ENCODE results near the gene HCN1. TPM values are rescaled to one million over a fixed set of nuclear protein-coding genes. Genes with fewer than 3 reads are reported as not detected.
A peak's percentile ranks its signal among the peaks of the same experiment; 100 is the strongest.
"Not testable (repeated sequence)": the region's sequence is repeated elsewhere in the genome, so short reads cannot be mapped to it uniquely, and the experiment has no call there.

Gene HCN1
- total RNA-seq, 1 donor from 2014 or later, result 1.7 TPM

DNA sequence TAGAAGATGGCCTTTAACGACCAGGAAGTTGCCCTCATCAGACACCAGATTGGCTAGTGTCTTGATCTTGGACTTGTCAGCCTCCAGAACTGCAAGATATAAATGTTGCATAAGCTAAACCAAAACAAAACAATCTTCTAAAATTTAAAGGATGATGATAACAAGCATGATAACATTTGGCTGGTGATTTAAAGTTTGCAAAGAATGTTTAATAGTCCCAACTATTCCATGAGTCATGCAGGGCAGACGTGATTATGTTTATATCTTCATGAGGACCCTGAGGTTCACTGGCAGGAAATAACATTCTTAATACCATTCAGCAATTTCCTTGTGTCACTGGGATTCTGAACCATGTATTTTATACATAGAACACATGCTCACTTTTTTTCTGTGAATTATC, 319.8 kb downstream of the HCN1 start:
- Mint-ChIP-seq H3K4me3 (no peak overlapping the region), H3K4me1 (ENCODE audit: unreplicated experiment) (no peaks in the 10 kb centered on the region), H3K27ac (no peak overlapping the region), H3K27me3 (peaks cover under 1% of the 10 kb centered on the region), H3K36me3 (no peaks in the 10 kb centered on the region), H3K9me3 (no peaks in the 10 kb centered on the region)
- TF ChIP-seq, protein P1, sequence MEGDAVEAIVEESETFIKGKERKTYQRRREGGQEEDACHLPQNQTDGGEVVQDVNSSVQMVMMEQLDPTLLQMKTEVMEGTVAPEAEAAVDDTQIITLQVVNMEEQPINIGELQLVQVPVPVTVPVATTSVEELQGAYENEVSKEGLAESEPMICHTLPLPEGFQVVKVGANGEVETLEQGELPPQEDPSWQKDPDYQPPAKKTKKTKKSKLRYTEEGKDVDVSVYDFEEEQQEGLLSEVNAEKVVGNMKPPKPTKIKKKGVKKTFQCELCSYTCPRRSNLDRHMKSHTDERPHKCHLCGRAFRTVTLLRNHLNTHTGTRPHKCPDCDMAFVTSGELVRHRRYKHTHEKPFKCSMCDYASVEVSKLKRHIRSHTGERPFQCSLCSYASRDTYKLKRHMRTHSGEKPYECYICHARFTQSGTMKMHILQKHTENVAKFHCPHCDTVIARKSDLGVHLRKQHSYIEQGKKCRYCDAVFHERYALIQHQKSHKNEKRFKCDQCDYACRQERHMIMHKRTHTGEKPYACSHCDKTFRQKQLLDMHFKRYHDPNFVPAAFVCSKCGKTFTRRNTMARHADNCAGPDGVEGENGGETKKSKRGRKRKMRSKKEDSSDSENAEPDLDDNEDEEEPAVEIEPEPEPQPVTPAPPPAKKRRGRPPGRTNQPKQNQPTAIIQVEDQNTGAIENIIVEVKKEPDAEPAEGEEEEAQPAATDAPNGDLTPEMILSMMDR (conservative IDR thresholded peaks at IDR 0.05), result no peak
- no peak for DNase-seq (ENCODE audit: extremely low spot score, unreplicated experiment)

DNA sequence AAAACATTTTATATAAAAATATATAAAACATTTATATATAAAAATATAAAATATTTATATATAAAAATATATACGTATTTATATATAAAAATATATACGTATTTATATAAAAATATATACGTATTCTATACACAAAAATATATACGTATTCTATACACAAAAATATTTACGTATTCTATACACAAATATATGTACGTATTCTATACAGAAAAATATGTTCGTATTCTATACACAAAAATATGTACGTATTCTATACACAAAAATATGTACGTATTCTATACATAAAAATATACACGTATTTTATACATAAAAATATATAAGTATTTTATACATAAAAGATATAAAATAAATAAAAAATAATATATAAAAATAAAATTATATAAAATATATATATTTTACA, 323.6 kb downstream of the HCN1 start:
- no peaks in the 10 kb centered on the region for H3K4me1 Mint-ChIP-seq (ENCODE audit: unreplicated experiment)
- no peak for DNase-seq (ENCODE audit: extremely low spot score, unreplicated experiment)
- TF ChIP-seq, protein P1 (conservative IDR thresholded peaks at IDR 0.05), result no peak
- no peak overlapping the region for H3K4me3 Mint-ChIP-seq
- H3K36me3 Mint-ChIP-seq, result no peaks in the 10 kb centered on the region
- H3K27me3 Mint-ChIP-seq, result no peaks in the 10 kb centered on the region
- H3K9me3 Mint-ChIP-seq, result no peaks in the 10 kb centered on the region
- H3K27ac Mint-ChIP-seq, result no peak overlapping the region

DNA sequence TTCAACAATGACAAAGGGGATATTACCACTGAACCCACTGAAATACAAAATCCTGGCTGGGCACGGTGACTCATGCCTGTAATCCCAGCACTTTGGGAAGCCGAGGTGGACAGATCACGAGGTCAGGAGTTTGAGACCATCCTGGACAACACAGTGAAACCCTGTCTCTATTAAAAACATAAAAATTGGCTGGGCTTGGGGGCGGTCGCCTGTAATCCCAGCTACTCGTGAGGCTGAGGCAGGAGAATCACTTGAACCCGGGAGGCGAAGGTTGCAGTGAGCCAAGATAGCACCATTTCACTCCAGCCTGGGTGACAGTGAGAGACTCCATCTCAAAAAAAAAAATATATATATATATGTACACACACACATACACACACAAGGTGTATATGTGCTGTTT, 324.8 kb downstream of the HCN1 start:
- H3K36me3 Mint-ChIP-seq; DNase-seq (ENCODE audit: extremely low spot score, unreplicated experiment); H3K4me1 Mint-ChIP-seq (ENCODE audit: unreplicated experiment); H3K27ac Mint-ChIP-seq; H3K27me3 Mint-ChIP-seq; H3K4me3 Mint-ChIP-seq; H3K9me3 Mint-ChIP-seq: not testable (repeated sequence)

DNA sequence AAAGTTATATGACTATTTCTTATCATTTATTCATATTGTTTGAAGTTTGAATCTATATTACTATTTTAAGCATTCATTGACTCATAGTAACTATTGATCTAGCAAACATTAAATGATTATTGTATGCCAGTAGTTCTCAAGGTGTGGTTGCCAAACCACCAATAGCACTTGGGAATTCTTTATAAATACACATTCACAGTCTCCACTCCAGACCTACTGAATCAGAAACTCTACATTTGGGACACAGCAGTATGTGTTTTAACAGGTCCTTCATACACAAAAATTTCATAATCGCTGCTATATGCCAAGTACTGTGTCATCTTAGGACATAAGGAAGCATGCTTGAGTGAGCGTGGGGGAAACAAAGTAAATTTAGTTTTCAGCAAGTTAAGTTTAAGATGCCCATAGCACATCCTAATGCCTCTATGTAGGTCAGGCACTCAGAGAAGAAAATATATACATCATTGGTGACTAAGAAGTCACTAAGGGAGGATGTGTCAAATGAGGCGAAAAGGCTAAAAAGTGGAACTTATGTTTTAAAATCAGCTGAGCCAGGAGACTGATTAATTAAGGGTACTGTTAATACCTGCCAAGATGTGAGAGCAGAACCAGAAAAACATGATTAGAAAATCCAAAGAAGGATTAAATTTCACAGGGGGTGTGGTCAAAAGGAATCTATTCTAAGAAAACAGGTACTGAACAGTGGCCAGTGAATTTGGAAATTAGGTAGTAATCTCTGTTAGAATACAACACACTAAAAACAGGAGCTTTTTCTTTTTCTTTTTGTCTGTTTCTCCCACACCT, 340.8 kb downstream of the HCN1 start:
- Mint-ChIP-seq H3K4me3 (no peak overlapping the region), H3K4me1 (ENCODE audit: unreplicated experiment) (peaks cover 6% of the 10 kb centered on the region), H3K9me3 (no peaks in the 10 kb centered on the region), H3K36me3 (no peaks in the 10 kb centered on the region), H3K27ac (peak overlapping the region; percentile 5), H3K27me3 (no peaks in the 10 kb centered on the region)
- no peak for DNase-seq (ENCODE audit: extremely low spot score, unreplicated experiment)
- TF ChIP-seq, protein P1 (conservative IDR thresholded peaks at IDR 0.05), result no peak

DNA sequence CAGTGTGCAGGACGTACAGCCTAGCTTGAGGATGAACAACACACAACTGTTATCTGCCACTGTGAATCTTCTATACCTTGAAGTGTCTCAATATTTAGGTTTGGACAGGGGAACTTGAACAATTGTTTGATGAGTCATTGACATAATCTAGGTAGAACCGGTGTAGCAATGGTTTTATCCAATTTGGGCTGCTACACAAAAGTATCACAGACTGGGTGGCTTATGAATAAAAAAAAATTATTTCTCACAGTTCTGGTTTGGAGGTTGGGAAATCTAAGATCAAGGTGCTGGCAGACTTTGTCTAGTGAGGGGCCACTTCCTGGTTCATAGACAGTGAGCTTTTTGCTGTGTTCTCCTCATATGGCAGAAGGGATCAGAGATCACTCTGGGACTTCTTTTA, 359.7 kb downstream of the HCN1 start:
- Mint-ChIP-seq H3K4me3 (no peak overlapping the region), H3K27ac (no peak overlapping the region), H3K9me3 (no peaks in the 10 kb centered on the region), H3K4me1 (ENCODE audit: unreplicated experiment) (no peaks in the 10 kb centered on the region), H3K36me3 (no peaks in the 10 kb centered on the region), H3K27me3 (no peaks in the 10 kb centered on the region)
- TF ChIP-seq, protein P1 (conservative IDR thresholded peaks at IDR 0.05), result no peak
- no peak for DNase-seq (ENCODE audit: extremely low spot score, unreplicated experiment)

DNA sequence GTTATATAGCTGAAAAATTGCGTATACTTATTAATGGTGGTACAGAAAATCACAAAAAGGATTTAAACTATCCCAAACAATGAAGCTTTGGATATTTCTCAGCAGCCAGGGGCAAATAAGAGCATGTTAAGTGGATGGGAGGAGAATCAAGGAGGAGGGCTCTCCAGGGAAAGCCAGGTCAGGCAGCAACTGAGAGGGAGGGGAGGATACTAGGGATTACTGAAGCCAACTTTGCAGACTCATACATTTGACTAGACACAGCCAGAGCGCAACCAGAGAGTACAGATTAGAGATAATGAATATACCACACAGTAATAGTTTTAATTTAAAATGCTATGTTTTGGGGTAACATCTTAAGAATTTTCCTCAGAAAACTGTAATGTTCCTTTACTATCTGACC, 360.2 kb downstream of the HCN1 start:
- Mint-ChIP-seq H3K27me3 (no peaks in the 10 kb centered on the region), H3K36me3 (no peaks in the 10 kb centered on the region), H3K4me3 (no peak overlapping the region), H3K9me3 (no peaks in the 10 kb centered on the region), H3K27ac (no peak overlapping the region), H3K4me1 (ENCODE audit: unreplicated experiment) (no peaks in the 10 kb centered on the region)
- no peak for DNase-seq (ENCODE audit: extremely low spot score, unreplicated experiment)
- TF ChIP-seq, protein P1 (conservative IDR thresholded peaks at IDR 0.05), result no peak
